ENCODE measurements around the gene DLX3.

DLX3 gene

GRCh38 chr17:50022463-50023130 lies 27.6 kb upstream of the DLX3 start:
- DNase-seq: no peak

GRCh38 chr17:50021681-50022370 lies 26.8 kb upstream of the DLX3 start:
- no peak for DNase-seq

- no peak for DNase-seq
Measured at GRCh38 chr17:50020841-50021599, 26.0 kb upstream of the DLX3 start.

- no peak for DNase-seq
Measured at GRCh38 chr17:50018909-50019308, 23.9 kb upstream of the DLX3 start.

GRCh38 chr17:50015146-50015545 lies 20.1 kb upstream of the DLX3 start:
- DNase-seq: no peak

GRCh38 chr17:50014471-50015088 lies 19.6 kb upstream of the DLX3 start:
- DNase-seq: no peak

- no peak for DNase-seq
Measured at GRCh38 chr17:50013079-50013478, 18.1 kb upstream of the DLX3 start.

- no peak for DNase-seq
Measured at GRCh38 chr17:50009282-50009681, 14.3 kb upstream of the DLX3 start.

GRCh38 chr17:50003911-50004310 lies 8.9 kb upstream of the DLX3 start:
- DNase-seq: no peak

- DNase-seq: no peak
Measured at GRCh38 chr17:49998836-49999511, 4.0 kb upstream of the DLX3 start.

GRCh38 chr17:49997773-49998703 lies 3.0 kb upstream of the DLX3 start:
- peak; percentile 83 for DNase-seq

GRCh38 chr17:49997301-49997650 lies 2.3 kb upstream of the DLX3 start:
- no peak for DNase-seq

- peak; percentile 78 for DNase-seq
Measured at GRCh38 chr17:49996495-49997300, 1.7 kb upstream of the DLX3 start.

GRCh38 chr17:49996121-49996494 lies 1.1 kb upstream of the DLX3 start:
- no peak for DNase-seq

GRCh38 chr17:49994085-49995054 lies 654 bp downstream of the DLX3 start:
- DNase-seq: no peak

- no peak for DNase-seq
Measured at GRCh38 chr17:49993423-49994060, 1.5 kb downstream of the DLX3 start.

- no peak for DNase-seq
Measured at GRCh38 chr17:49992933-49993422, 2.0 kb downstream of the DLX3 start.

- no peak for DNase-seq
Measured at GRCh38 chr17:49992191-49992932, 2.7 kb downstream of the DLX3 start.

Data from left hindlimb (tissue), 1 donor.